GM10266 (cell line): ENCODE results near the gene AK5.

Experiments used
- DNase-seq: peaks from one replicate; pipeline ENCODE4 v3.0.0; 2012; ENCODE audit errors: extremely low spot score
- TF ChIP-seq, protein P1 (sequence below): IDR thresholded peaks from 2 replicates; pipeline ENCODE4 v1.5.1; 2012; ENCODE audit warnings: mild to moderate bottlenecking, low read depth; ENCODE audit not compliant: control insufficient read depth, insufficient read depth; ENCODE audit errors: missing control alignments

Gene AK5

DNA sequence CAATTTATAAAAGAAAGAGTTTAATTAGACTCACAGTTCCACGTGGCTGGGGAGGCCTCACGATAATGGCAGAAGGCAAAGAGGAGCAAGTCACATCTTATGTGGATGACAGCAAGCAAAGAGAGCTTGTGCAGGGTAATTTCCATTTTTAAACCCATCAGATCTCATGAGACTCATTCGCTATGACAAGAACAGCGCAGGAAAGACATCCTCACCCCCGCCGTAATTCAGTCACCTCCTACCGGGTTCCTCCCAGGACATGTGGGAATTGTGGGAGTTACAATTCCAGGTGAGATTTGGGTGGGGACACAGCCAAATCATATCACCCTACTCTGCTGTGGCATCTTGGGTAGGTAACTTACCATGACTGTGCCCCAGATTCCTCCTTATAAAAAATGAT is 79.8 kb downstream of the AK5 start:
- TF ChIP-seq, protein P1, sequence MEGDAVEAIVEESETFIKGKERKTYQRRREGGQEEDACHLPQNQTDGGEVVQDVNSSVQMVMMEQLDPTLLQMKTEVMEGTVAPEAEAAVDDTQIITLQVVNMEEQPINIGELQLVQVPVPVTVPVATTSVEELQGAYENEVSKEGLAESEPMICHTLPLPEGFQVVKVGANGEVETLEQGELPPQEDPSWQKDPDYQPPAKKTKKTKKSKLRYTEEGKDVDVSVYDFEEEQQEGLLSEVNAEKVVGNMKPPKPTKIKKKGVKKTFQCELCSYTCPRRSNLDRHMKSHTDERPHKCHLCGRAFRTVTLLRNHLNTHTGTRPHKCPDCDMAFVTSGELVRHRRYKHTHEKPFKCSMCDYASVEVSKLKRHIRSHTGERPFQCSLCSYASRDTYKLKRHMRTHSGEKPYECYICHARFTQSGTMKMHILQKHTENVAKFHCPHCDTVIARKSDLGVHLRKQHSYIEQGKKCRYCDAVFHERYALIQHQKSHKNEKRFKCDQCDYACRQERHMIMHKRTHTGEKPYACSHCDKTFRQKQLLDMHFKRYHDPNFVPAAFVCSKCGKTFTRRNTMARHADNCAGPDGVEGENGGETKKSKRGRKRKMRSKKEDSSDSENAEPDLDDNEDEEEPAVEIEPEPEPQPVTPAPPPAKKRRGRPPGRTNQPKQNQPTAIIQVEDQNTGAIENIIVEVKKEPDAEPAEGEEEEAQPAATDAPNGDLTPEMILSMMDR = no peak
- no peak for DNase-seq

- DNase-seq = no peak
- TF ChIP-seq, protein P1 = no peak
Observed at GRCh38 chr1:77370161-77370560, 88.3 kb downstream of the AK5 start.

DNA sequence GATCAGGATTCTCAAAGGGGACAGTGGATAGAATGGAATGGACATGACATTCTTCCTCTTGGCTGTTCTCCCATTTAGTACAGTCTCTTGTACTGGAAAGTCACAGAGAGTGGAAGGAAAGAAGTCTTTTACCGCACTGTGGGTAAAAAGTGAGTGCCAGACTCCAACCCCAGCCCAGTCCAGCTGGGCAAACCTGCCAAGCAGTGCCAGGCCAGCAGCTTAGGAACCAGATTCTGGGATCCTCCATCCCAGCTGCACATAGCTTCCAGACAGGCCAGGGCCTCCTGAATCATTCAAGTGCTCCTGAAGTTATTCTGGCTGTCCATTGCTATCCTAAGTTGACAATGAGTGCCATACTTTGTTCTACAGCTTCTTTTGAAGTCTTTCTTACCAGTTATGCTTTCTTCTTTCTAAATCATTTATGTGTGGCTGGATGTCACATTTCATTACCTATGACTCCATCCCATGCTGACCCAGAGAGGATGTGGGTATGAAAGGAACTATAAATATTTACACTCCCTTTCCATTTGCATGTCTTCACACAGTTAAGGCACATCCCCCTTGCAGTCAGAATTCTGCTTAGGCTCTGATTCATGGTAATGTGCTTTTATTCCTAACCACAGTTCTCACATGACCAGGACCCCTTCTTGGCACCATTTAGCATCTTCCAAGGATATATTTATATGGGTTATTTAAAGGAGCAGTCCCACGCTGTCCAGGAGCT is 88.9 kb downstream of the AK5 start:
- no peak for DNase-seq
- TF ChIP-seq, protein P1 = no peak

- no peak for DNase-seq
- TF ChIP-seq, protein P1 = no peak
Observed at GRCh38 chr1:77371396-77371795, 89.6 kb downstream of the AK5 start.

DNA sequence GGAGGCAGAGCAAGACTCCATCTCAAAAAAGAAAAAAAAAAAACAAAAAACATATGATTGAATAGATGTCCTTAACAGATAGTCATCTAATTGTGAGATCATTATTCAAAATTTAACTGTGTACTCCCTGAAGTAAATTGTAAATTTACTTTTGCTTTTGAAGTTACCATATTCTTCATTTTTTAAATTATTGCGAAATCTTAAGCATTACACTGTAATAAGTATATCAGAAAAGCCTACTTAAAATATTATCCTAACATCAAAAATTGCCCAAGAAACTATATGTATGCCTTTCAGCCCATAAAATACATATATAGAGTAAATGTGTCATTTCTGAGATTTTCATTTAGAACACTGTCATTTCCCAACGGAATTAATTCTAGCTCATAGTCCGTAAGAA is 91.9 kb downstream of the AK5 start:
- DNase-seq = no peak
- TF ChIP-seq, protein P1 = no peak

DNA sequence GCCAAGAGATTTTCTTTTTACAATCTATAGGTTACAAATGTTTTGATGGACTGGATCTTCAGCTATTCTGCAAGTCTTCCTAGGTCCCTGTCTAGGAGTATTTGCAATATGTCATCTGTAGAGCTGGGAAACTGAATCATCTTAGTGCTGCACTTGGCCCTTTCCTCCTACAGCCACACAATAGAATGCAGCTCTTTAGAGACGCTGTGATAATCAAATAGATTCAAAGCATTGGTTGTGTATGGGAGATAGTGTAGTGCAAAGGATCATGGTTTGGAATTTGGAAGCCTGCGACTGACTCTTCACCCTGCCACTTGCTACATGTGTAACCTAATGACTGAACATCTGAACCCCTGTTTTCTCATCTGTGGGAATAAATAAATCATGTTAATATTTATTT is 93.7 kb downstream of the AK5 start:
- TF ChIP-seq, protein P1 = no peak
- no peak for DNase-seq

DNA sequence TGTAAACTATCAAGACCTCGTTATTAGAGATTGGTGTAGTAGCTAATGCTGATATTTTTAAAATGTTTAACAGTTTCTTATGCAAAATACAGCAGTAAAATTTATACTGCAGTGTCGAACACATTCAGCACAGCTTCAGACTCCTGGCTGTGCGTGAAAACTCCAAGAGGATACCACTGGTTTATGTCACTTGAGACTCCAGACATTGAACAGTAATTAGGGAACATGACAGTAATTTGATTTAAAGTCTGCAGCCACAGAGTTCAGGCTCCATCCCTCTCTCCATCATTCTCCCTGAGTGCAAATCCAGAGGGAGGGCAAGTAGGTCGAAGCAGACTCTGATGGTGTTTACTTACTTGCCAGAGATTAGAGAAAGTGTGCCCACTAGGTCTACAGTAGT is 94.2 kb downstream of the AK5 start:
- DNase-seq = no peak

More for the DNA sequence above, 94.2 kb downstream of the AK5 start:
- TF ChIP-seq, protein P1 = no peak
